GM12878 (cell line): ENCODE results near the gene SCN8A.
"Not testable (repeated sequence)": the region's sequence is repeated elsewhere in the genome, so short reads cannot be mapped to it uniquely, and the experiment has no call there.

ENCODE experiments used
- BCLAF1 ChIP-seq: fragments of 450-650 bp; IDR thresholded peaks from 2 replicates; pipeline ENCODE4 v1.6.1; 2017; ENCODE audit warnings: antibody characterized with exemption, mild to moderate bottlenecking, moderate library complexity
- CEBPB ChIP-seq, 2 experiments: fragments of 150-350 bp in 1 of 2; IDR thresholded peaks; 2 replicates each; pipeline ENCODE4 v1.6.1; 2012 to 2014; ENCODE audit warnings: low read depth in 2 of 2, low read length in 2 of 2, borderline replicate concordance in 1 of 2, inconsistent platforms in 1 of 2
- CHD2 ChIP-seq: IDR thresholded peaks from 2 replicates; pipeline ENCODE4 v1.6.1; 2011; ENCODE audit warnings: low read depth, low read length, improper control_type of control experiment, borderline replicate concordance
- EZH2 ChIP-seq: IDR thresholded peaks from 2 replicates; pipeline ENCODE4 v1.6.1; 2012; ENCODE audit warnings: low read depth, mild to moderate bottlenecking, control low read depth, inconsistent platforms, low read length, borderline replicate concordance; ENCODE audit not compliant: control insufficient read depth
- JUND ChIP-seq: IDR thresholded peaks from 2 replicates; pipeline ENCODE4 v1.6.1; 2012; ENCODE audit warnings: low read depth, mild to moderate bottlenecking, low read length, improper control_type of control experiment, moderate library complexity
- NR2C2 ChIP-seq: IDR thresholded peaks from 2 replicates; pipeline ENCODE4 v1.6.1; 2011; ENCODE audit warnings: borderline replicate concordance, low read depth; ENCODE audit not compliant: control insufficient read depth, insufficient read length
- POLR2AphosphoS5 ChIP-seq: IDR thresholded peaks from 2 replicates; pipeline ENCODE4 v1.6.1; 2011; ENCODE audit warnings: mild to moderate bottlenecking, low read length, inconsistent platforms
- SREBF2 ChIP-seq: IDR thresholded peaks from 2 replicates; pipeline ENCODE4 v1.6.1; 2012; ENCODE audit warnings: mild to moderate bottlenecking, low read length
- TAF1 ChIP-seq: IDR thresholded peaks from 2 replicates; pipeline ENCODE4 v1.6.1; 2011; ENCODE audit warnings: mild to moderate bottlenecking, low read depth, low read length, borderline replicate concordance

GRCh38 chr12:51644691-51645090 lies 53.7 kb downstream of the SCN8A start:
- TF ChIP-seq EZH2; SREBF2; BCLAF1; JUND; CHD2; CEBPB (IDR thresholded peaks at IDR 0.05; ENCODE audit: borderline replicate concordance in 1 of 2, low read depth in 2 of 2, low read length in 2 of 2); TAF1; POLR2AphosphoS5; NR2C2: not testable (repeated sequence)
